ENCODE measurements around the gene CACNB4. TPM values are rescaled to one million over a fixed set of nuclear protein-coding genes. Genes with fewer than 3 reads are reported as not detected.
"Not testable (repeated sequence)": the region's sequence is repeated elsewhere in the genome, so short reads cannot be mapped to it uniquely, and the experiment has no call there.

Gene CACNB4
- total and polyA plus RNA-seq, 7 donors, result 0.23 to 4.4 (median 1.1) TPM

GRCh38 chr2:151795646-151796240 is 303.1 kb downstream of the CACNB4 start:
- no peaks in the 10 kb centered on the region for H3K4me1 ChIP-seq
- whole genome bisulfite sequencing, 2 donors, result 74 to 85% methylated on average over 4 of the region's 4 CpGs
- no peak overlapping the region for H3K27ac ChIP-seq
- no peak for TF ChIP-seq CTCF (IDR thresholded peaks at IDR 0.05)
- no peak for TF ChIP-seq POLR2A (IDR thresholded peaks at IDR 0.05)
- no peak for TF ChIP-seq POLR2AphosphoS5 (IDR thresholded peaks at IDR 0.05)
- no peak for TF ChIP-seq EP300 (IDR thresholded peaks at IDR 0.05)
- no peak overlapping the region for H3K4me3 ChIP-seq
- H3K36me3 ChIP-seq, result peaks cover 0 to 11% (median 0%) of the 10 kb centered on the region in 4 donors
- H3K9me3 ChIP-seq, result no peaks in the 10 kb centered on the region
- no peaks in the 10 kb centered on the region for H3K27me3 ChIP-seq
- intact Hi-C loops (cut with DNase I), result no loop called here
- DNase-seq, result no peak

- DNase-seq; intact Hi-C loops (cut with DNase I); H3K4me1 ChIP-seq; H3K27me3 ChIP-seq; H3K9me3 ChIP-seq; H3K4me3 ChIP-seq; H3K27ac ChIP-seq: not testable (repeated sequence)
- WGBS, 2 donors, result 97% methylated on average over 6 of the region's 6 CpGs
- H3K36me3 ChIP-seq, result peaks cover 0 to 11% (median 0%) of the 10 kb centered on the region in 4 donors
Measured at GRCh38 chr2:151794422-151794821, 304.4 kb downstream of the CACNB4 start.

GRCh38 chr2:151793123-151793522 is 305.7 kb downstream of the CACNB4 start:
- H3K27me3 ChIP-seq, result no peaks in the 10 kb centered on the region
- no peak for DNase-seq
- H3K36me3 ChIP-seq, result peaks cover 0 to 11% (median 0%) of the 10 kb centered on the region in 4 donors
- H3K4me1 ChIP-seq, result no peaks in the 10 kb centered on the region
- 94 to 95% methylated on average over 3 of the region's 3 CpGs for WGBS, 2 donors
- no peak overlapping the region for H3K4me3 ChIP-seq
- intact Hi-C loops (cut with DNase I), result no loop called here
- H3K9me3 ChIP-seq, result no peaks in the 10 kb centered on the region
- no peak for TF ChIP-seq CTCF (IDR thresholded peaks at IDR 0.05)
- TF ChIP-seq EP300 (IDR thresholded peaks at IDR 0.05), result no peak
- TF ChIP-seq POLR2AphosphoS5 (IDR thresholded peaks at IDR 0.05), result no peak
- TF ChIP-seq POLR2A (IDR thresholded peaks at IDR 0.05), result no peak
- H3K27ac ChIP-seq, result no peak overlapping the region

GRCh38 chr2:151792589-151792988 is 306.3 kb downstream of the CACNB4 start:
- no peak overlapping the region for H3K27ac ChIP-seq
- no peaks in the 10 kb centered on the region for H3K27me3 ChIP-seq
- DNase-seq, result no peak
- no peaks in the 10 kb centered on the region for H3K9me3 ChIP-seq
- intact Hi-C loops (cut with DNase I), result no loop called here
- H3K4me1 ChIP-seq, result no peaks in the 10 kb centered on the region
- no peak for TF ChIP-seq POLR2A (IDR thresholded peaks at IDR 0.05)
- no peak for TF ChIP-seq POLR2AphosphoS5 (IDR thresholded peaks at IDR 0.05)
- no peak for TF ChIP-seq EP300 (IDR thresholded peaks at IDR 0.05)
- no peak for TF ChIP-seq CTCF (IDR thresholded peaks at IDR 0.05)
- WGBS, 2 donors, result 96 to 97% methylated on average over 4 of the region's 4 CpGs
- peaks cover 0 to 11% (median 0%) of the 10 kb centered on the region in 4 donors for H3K36me3 ChIP-seq
- no peak overlapping the region for H3K4me3 ChIP-seq

GRCh38 chr2:151791545-151791944 is 307.3 kb downstream of the CACNB4 start:
- no peaks in the 10 kb centered on the region for H3K9me3 ChIP-seq
- 96 to 99% methylated on average over 3 of the region's 3 CpGs for WGBS, 2 donors
- TF ChIP-seq POLR2A (IDR thresholded peaks at IDR 0.05) (no peak), CTCF (IDR thresholded peaks at IDR 0.05) (no peak)
- intact Hi-C loops (cut with DNase I), result no loop called here
- H3K4me3 ChIP-seq, result no peak overlapping the region
- H3K27ac ChIP-seq, result no peak overlapping the region
- no peaks in the 10 kb centered on the region for H3K27me3 ChIP-seq
- peaks cover 0 to 11% (median 0%) of the 10 kb centered on the region in 4 donors for H3K36me3 ChIP-seq
- no peaks in the 10 kb centered on the region for H3K4me1 ChIP-seq
- no peak for DNase-seq

All from sigmoid colon (tissue), 7 donors.